HG03039 (cell line): ENCODE results near the gene TTC39B.

Source experiments
- ATAC-seq: cut with Tn5 transposase; IDR thresholded peaks from one replicate; pipeline ENCODE4 v1.9.1; 2021; ENCODE audit warnings: mild to moderate bottlenecking, moderate library complexity; ENCODE audit not compliant: unreplicated experiment

The TTC39B gene

GRCh38 chr9:15137658-15138356 is 169.2 kb downstream of the TTC39B start:
- ATAC-seq = no peak

GRCh38 chr9:15137089-15137488 is 169.9 kb downstream of the TTC39B start:
- ATAC-seq = no peak

GRCh38 chr9:15136646-15137045 is 170.4 kb downstream of the TTC39B start:
- ATAC-seq = no peak

GRCh38 chr9:15135164-15135792 is 171.7 kb downstream of the TTC39B start:
- ATAC-seq = peak; percentile 95

- no peak for ATAC-seq
Measured at GRCh38 chr9:15133488-15133887, 173.5 kb downstream of the TTC39B start.

- ATAC-seq = no peak
Measured at GRCh38 chr9:15132091-15132490, 174.9 kb downstream of the TTC39B start.

- no peak for ATAC-seq
Measured at GRCh38 chr9:15131094-15131493, 175.9 kb downstream of the TTC39B start.

- no peak for ATAC-seq
Measured at GRCh38 chr9:15127831-15128230, 179.2 kb downstream of the TTC39B start.

- ATAC-seq = no peak
Measured at GRCh38 chr9:15121630-15122029, 185.4 kb downstream of the TTC39B start.

- ATAC-seq = no peak
Measured at GRCh38 chr9:15116130-15116580, 190.9 kb downstream of the TTC39B start.

GRCh38 chr9:15115702-15116101 is 191.3 kb downstream of the TTC39B start:
- no peak for ATAC-seq

GRCh38 chr9:15115041-15115440 is 192.0 kb downstream of the TTC39B start:
- no peak for ATAC-seq
